HCT116 (cell line): ENCODE measurements around the gene TFF1. TPM values are rescaled to one million over a fixed set of nuclear protein-coding genes. Genes with fewer than 3 reads are reported as not detected.

ENCODE experiments used
- ATAC-seq: fragments of 200-7000 bp; cut with Tn5 transposase; 2 replicates; pipeline ENCODE4 v1.9.1; 2020; ENCODE audit warnings: mild to moderate bottlenecking, moderate library complexity
- BruUV-seq: library from RNA; stranded (reverse); fragments of 400-500 nt; replicated peaks from 2 replicates; lab custom pipeline; 2021; lab: Mats Ljungman, UMichigan
- CTCF ChIA-PET: fragments of 300-600 bp; sonication (Branson Sonifier 250); formaldehyde crosslinking; loops from one replicate; lab custom pipeline; 2021; ENCODE audit warnings: antibody characterized with exemption; lab: Charles Lee
- POLR2A ChIA-PET: fragments of 300-600, 350-600 bp; sonication (Branson Sonifier 250); formaldehyde crosslinking; loops from one replicate; lab custom pipeline; 2021; ENCODE audit warnings: antibody characterized with exemption; lab: Charles Lee
- RAD21 ChIA-PET, 2 experiments: fragments of 300-600 bp; sonication (Branson Sonifier 250); formaldehyde crosslinking; loops; one replicate each; lab custom pipeline; 2023; ENCODE audit warnings: low total read pairs in 2 of 2; ENCODE audit not compliant: uncharacterized antibody in 2 of 2, unreplicated experiment in 2 of 2, low non-redundant PET in 1 of 2; lab: Charles Lee
- DNase-seq: peaks from one replicate; pipeline ENCODE4 v3.0.0-alpha.2; 2010; ENCODE audit warnings: low read depth, low spot score
- H2AFZ ChIP-seq: fragments of 200-600 bp; shearing (Covaris generic), sonication (generic); 2 replicates; pipeline ENCODE4 v1.6.1; 2017; ENCODE audit warnings: low read depth, mixed run types, mixed read lengths, antibody characterized with exemption, low read length; ENCODE audit not compliant: poor library complexity, severe bottlenecking
- H3K27ac ChIP-seq: 2 replicates; pipeline ENCODE4 v1.5.1; 2012; ENCODE audit warnings: low read depth, low read length
- H3K27me3 ChIP-seq: fragments of 200-600 bp; sonication (generic); 2 replicates; pipeline ENCODE4 v1.6.1; 2016; ENCODE audit warnings: mixed run types, low read length, mixed read lengths; ENCODE audit not compliant: insufficient read depth
- H3K36me3 ChIP-seq, 2 experiments: fragments of 200-500 bp in 1 of 2; fragments of 200-600 bp in 1 of 2; sonication (Bioruptor generic) in 1 of 2; sonication (generic) in 1 of 2; 2 replicates each; pipeline versions ENCODE4 v1.5.1 to v1.6.1; 2014 to 2016; ENCODE audit warnings: low read length in 2 of 2, inconsistent platforms in 1 of 2, mixed read lengths in 1 of 2, mixed run types in 1 of 2; ENCODE audit not compliant: insufficient read depth in 2 of 2, control insufficient read depth in 1 of 2
- H3K4me1 ChIP-seq, 2 experiments: fragments of 200-600 bp in 1 of 2; sonication (generic) in 1 of 2; 2 replicates each; pipeline versions ENCODE4 v1.5.1 to v1.6.1; 2012 to 2017; ENCODE audit warnings: low read length in 2 of 2, inconsistent platforms in 1 of 2, mild to moderate bottlenecking in 1 of 2, mixed read lengths in 1 of 2, mixed run types in 1 of 2, moderate library complexity in 1 of 2; ENCODE audit not compliant: insufficient read depth in 2 of 2, control insufficient read depth in 1 of 2
- H3K4me2 ChIP-seq: fragments of 200-600 bp; sonication (generic); 2 replicates; pipeline ENCODE4 v1.6.1; 2017; ENCODE audit warnings: mixed run types, low read length, mixed read lengths
- H3K4me3 ChIP-seq, 2 experiments: fragments of 200-600 bp in 1 of 2; sonication (generic) in 1 of 2; replicated peaks in 1 of 2; 2 replicates each; pipeline ENCODE4 v1.5.1; 2011 to 2016; ENCODE audit warnings: low read length in 2 of 2, control low read depth in 1 of 2, low read depth in 1 of 2, mild to moderate bottlenecking in 1 of 2, mixed read lengths in 1 of 2, mixed run types in 1 of 2
- H3K79me2 ChIP-seq: fragments of 200-600 bp; sonication (generic); 2 replicates; pipeline ENCODE4 v1.6.1; 2017; ENCODE audit warnings: mild to moderate bottlenecking, mixed run types, low read length, moderate library complexity, mixed read lengths; ENCODE audit not compliant: insufficient read depth
- H3K9ac ChIP-seq: fragments of 200-600 bp; sonication (generic); 2 replicates; pipeline ENCODE4 v1.6.1; 2016; ENCODE audit warnings: low read length, mixed read lengths
- H3K9me2 ChIP-seq: fragments of 200-600 bp; sonication (generic), shearing (Covaris generic); 2 replicates; pipeline ENCODE4 v1.6.1; 2017; ENCODE audit warnings: mixed run types, mild to moderate bottlenecking, moderate library complexity; ENCODE audit not compliant: insufficient read depth
- H3K9me3 ChIP-seq, 2 experiments: fragments of 200-500 bp in 1 of 2; fragments of 200-600 bp in 1 of 2; sonication (Bioruptor generic) in 1 of 2; sonication (generic) in 1 of 2; 2 replicates each; pipeline ENCODE4 v1.6.1; 2014 to 2017; ENCODE audit warnings: low read length in 2 of 2, mixed read lengths in 2 of 2, inconsistent platforms in 1 of 2, low read depth in 1 of 2, mild to moderate bottlenecking in 1 of 2, mixed run types in 1 of 2, moderate library complexity in 1 of 2; ENCODE audit not compliant: control insufficient read depth in 1 of 2, insufficient read depth in 1 of 2
- H4K20me1 ChIP-seq: fragments of 200-600 bp; sonication (generic), shearing (Covaris generic); 2 replicates; pipeline ENCODE4 v1.6.1; 2017; ENCODE audit warnings: mixed run types, mild to moderate bottlenecking, moderate library complexity; ENCODE audit not compliant: insufficient read depth
- CTCF ChIP-seq, 3 experiments: fragments of 200-600 bp in 1 of 3; sonication (generic) in 1 of 3; IDR thresholded peaks in 2 of 3; conservative IDR thresholded peaks in 1 of 3; 2 replicates each; pipeline ENCODE4 v1.5.1; 2012 to 2017; ENCODE audit warnings: low read depth in 2 of 3, low read length in 2 of 3, antibody characterized with exemption in 1 of 3, borderline replicate concordance in 1 of 3, control low read depth in 1 of 3, mild to moderate bottlenecking in 1 of 3, mixed read lengths in 1 of 3, mixed run types in 1 of 3, moderate library complexity in 1 of 3; ENCODE audit not compliant: insufficient read depth in 1 of 3
- JUND ChIP-seq: IDR thresholded peaks from 2 replicates; pipeline ENCODE4 v1.6.1; 2012
- MAX ChIP-seq: IDR thresholded peaks from 2 replicates; pipeline ENCODE4 v1.6.1; 2012
- POLR2AphosphoS5 ChIP-seq: IDR thresholded peaks from 2 replicates; pipeline ENCODE4 v1.6.1; 2011; ENCODE audit warnings: mild to moderate bottlenecking, low read depth, low read length, moderate library complexity
- RAD21 ChIP-seq: IDR thresholded peaks from 2 replicates; pipeline ENCODE4 v1.6.1; 2012; ENCODE audit warnings: low read depth, mild to moderate bottlenecking
- TCF7L2 ChIP-seq: IDR thresholded peaks from 2 replicates; pipeline ENCODE4 v1.7.0; 2011; ENCODE audit warnings: borderline replicate concordance, inconsistent platforms; ENCODE audit not compliant: insufficient read depth, insufficient read length; ENCODE audit errors: extremely low read depth
- YY1 ChIP-seq: IDR thresholded peaks from 2 replicates; pipeline ENCODE4 v1.6.1; 2011; ENCODE audit warnings: low read length, low read depth, moderate library complexity, mild to moderate bottlenecking; ENCODE audit not compliant: insufficient replicate concordance; ENCODE audit errors: extremely low read depth
- intact Hi-C: fragments of 100-400 bp; cut with micrococcal nuclease; formaldehyde crosslinking; loops from 2 replicates; pipeline ENCODE4 v1.10.0; 2022
- total RNA-seq: library from RNA; stranded (reverse); gene quantifications from one replicate; pipeline ENCODE4 v1.2.1, GENCODE V29; 2021; ENCODE audit not compliant: unreplicated experiment

TFF1 gene
- total RNA-seq, 1 experiment from 2014 or later: 0.61 TPM

GRCh38 chr21:42353623-42354022 is 12.7 kb downstream of the TFF1 start:
- CTCF ChIA-PET: no interaction called here

More at GRCh38 chr21:42353623-42354022, 12.7 kb downstream of the TFF1 start:
- POLR2A ChIA-PET: no interaction called here
- ATAC-seq (no peak), DNase-seq (no peak)
- Histone ChIP-seq H3K36me3 (no peaks in the 10 kb centered on the region), H3K9me3 (no peaks in the 10 kb centered on the region), H3K4me2 (no peak overlapping the region), H3K9ac (no peak overlapping the region), H3K79me2 (no peaks in the 10 kb centered on the region), H3K27me3 (no peaks in the 10 kb centered on the region), H4K20me1 (no peaks in the 10 kb centered on the region), H2AFZ (no peak overlapping the region), H3K27ac (no peak overlapping the region), H3K4me3 (no peak overlapping the region), H3K4me1 (no peaks in the 10 kb centered on the region), H3K9me2 (no peaks in the 10 kb centered on the region)
- RAD21 ChIA-PET: no interaction called here
- TF ChIP-seq CTCF (IDR thresholded peaks at IDR 0.05 in 2 of 3, conservative IDR thresholded peaks at IDR 0.05 in 1 of 3; ENCODE audit: borderline replicate concordance in 1 of 3, insufficient read depth in 1 of 3, low read depth in 2 of 3, low read length in 2 of 3) (no peak), YY1 (no peak), RAD21 (no peak), MAX (no peak), POLR2AphosphoS5 (no peak), TCF7L2 (no peak), JUND (no peak)
- BruUV-seq: no TSS peak
- intact Hi-C loops: no loop called here
